Liver (tissue), 9 donors: ENCODE results near the gene SAMD4A. TPM values are rescaled to one million over a fixed set of nuclear protein-coding genes. Genes with fewer than 3 reads are reported as not detected.

Source experiments
- DNase-seq: peaks from one replicate; pipeline ENCODE4 v3.0.0-alpha.2; 2017; ENCODE audit warnings: low spot score
- H3K27ac ChIP-seq, 2 donors: one replicate each; pipeline ENCODE4 v1.7.0; 2013; ENCODE audit warnings: inconsistent platforms in 2 of 2, low read length in 2 of 2, control low read depth in 1 of 2, low read depth in 1 of 2, mild to moderate bottlenecking in 1 of 2
- H3K27me3 ChIP-seq, 4 donors: one replicate each; pipeline versions ENCODE4 v1.6.1 to v1.7.0; 2013; ENCODE audit warnings: low read length in 3 of 4, inconsistent platforms in 1 of 4, mild to moderate bottlenecking in 1 of 4, moderate library complexity in 1 of 4; ENCODE audit not compliant: control insufficient read depth in 4 of 4, insufficient read depth in 4 of 4
- H3K36me3 ChIP-seq, 4 donors: one replicate each; pipeline versions ENCODE4 v1.6.1 to v1.7.0; 2013; ENCODE audit warnings: low read length in 3 of 4, mild to moderate bottlenecking in 3 of 4, low read depth in 1 of 4, moderate library complexity in 1 of 4; ENCODE audit not compliant: control insufficient read depth in 4 of 4, insufficient read depth in 3 of 4
- H3K4me1 ChIP-seq, 4 donors: one replicate each; pipeline versions ENCODE4 v1.6.1 to v1.7.0; 2013; ENCODE audit warnings: low read length in 3 of 4, mild to moderate bottlenecking in 3 of 4, moderate library complexity in 1 of 4; ENCODE audit not compliant: control insufficient read depth in 4 of 4, insufficient read depth in 4 of 4
- H3K4me3 ChIP-seq, 3 donors: one replicate each; pipeline versions ENCODE4 v1.6.1 to v1.7.0; 2013; ENCODE audit warnings: low read length in 3 of 3, control low read depth in 1 of 3, low read depth in 1 of 3, mild to moderate bottlenecking in 1 of 3
- H3K9ac ChIP-seq, 2 donors: one replicate each; pipeline ENCODE4 v1.7.0; 2013; ENCODE audit warnings: low read length in 2 of 2, mild to moderate bottlenecking in 2 of 2, moderate library complexity in 2 of 2, control low read depth in 1 of 2, low read depth in 1 of 2
- H3K9me3 ChIP-seq, 4 donors: one replicate each; pipeline versions ENCODE4 v1.6.1 to v1.7.0; 2013; ENCODE audit warnings: low read length in 3 of 4; ENCODE audit not compliant: control insufficient read depth in 4 of 4
- ATF3 ChIP-seq: IDR thresholded peaks from 2 replicates; pipeline ENCODE4 v1.6.1; 2016; ENCODE audit warnings: antibody characterized with exemption
- FOXA1 ChIP-seq: IDR thresholded peaks from 2 replicates; pipeline ENCODE4 v1.6.1; 2016; ENCODE audit warnings: antibody characterized with exemption
- GABPA ChIP-seq, 2 donors: IDR thresholded peaks in 1 of 2; conservative IDR thresholded peaks in 1 of 2; 2 replicates each; pipeline ENCODE4 v1.6.1; 2016; ENCODE audit warnings: antibody characterized with exemption in 2 of 2, mild to moderate bottlenecking in 1 of 2, moderate library complexity in 1 of 2
- HNF4A ChIP-seq, 2 donors: conservative IDR thresholded peaks; 2 replicates each; pipeline ENCODE4 v1.6.1; 2016; ENCODE audit warnings: antibody characterized with exemption in 2 of 2, mild to moderate bottlenecking in 2 of 2
- NR2F2 ChIP-seq: IDR thresholded peaks from 2 replicates; pipeline ENCODE4 v1.6.1; 2016; ENCODE audit warnings: antibody characterized with exemption
- RAD21 ChIP-seq, 2 donors: IDR thresholded peaks; 2 replicates each; pipeline ENCODE4 v1.6.1; 2016; ENCODE audit warnings: antibody characterized with exemption in 2 of 2, mild to moderate bottlenecking in 2 of 2
- REST ChIP-seq: IDR thresholded peaks from 2 replicates; pipeline ENCODE4 v1.6.1; 2016; ENCODE audit warnings: antibody characterized with exemption, mild to moderate bottlenecking
- RXRA ChIP-seq, 2 donors: IDR thresholded peaks; 2 replicates each; pipeline ENCODE4 v1.6.1; 2017 to 2018; ENCODE audit warnings: antibody characterized with exemption in 2 of 2, mild to moderate bottlenecking in 1 of 2
- WGBS: extraction: QIAGEN DNeasy Blood & Tissue Kit; methylation state at CpG from one replicate; pipeline ENCODE4 v1.1.7; 2013; 5-methylcytosine and 5-hydroxymethylcytosine counted together
- polyA plus RNA-seq, 2 donors: library from polyadenylated mRNA; stranded (reverse) in 1 of 2; unstranded in 1 of 2; fragments of 200-250 nt in 1 of 2; fragments of >200 nt in 1 of 2; fragmentation: Nextera tagmentation in 1 of 2; extraction: Ambion mirVana in 1 of 2; gene quantifications; one replicate each; pipeline versions ENCODE4 v1.2.1 to v1.2.3, GENCODE V29; 2013 to 2015
- total RNA-seq, 2 donors: library from RNA; depleted of rRNA; stranded (reverse); fragments of >200 nt; gene quantifications; one replicate each; pipeline ENCODE4 v1.2.3, GENCODE V29; 2014
- TF ChIP-seq, protein P1 (sequence below): IDR thresholded peaks from 2 replicates; pipeline ENCODE4 v1.6.1; 2016; ENCODE audit warnings: antibody characterized with exemption
- TF ChIP-seq, protein P2 (sequence below): IDR thresholded peaks from 2 replicates; pipeline ENCODE4 v1.6.1; 2016; ENCODE audit warnings: antibody characterized with exemption
- donor health status: healthy.
- donor health status: healthy.
- donor health status: healthy.
- donor health status: healthy.
- donor health status: healthy.

The SAMD4A gene
- total and polyA plus RNA-seq, 4 donors, result 4.3 to 17.8 (median 8.1) TPM

DNA sequence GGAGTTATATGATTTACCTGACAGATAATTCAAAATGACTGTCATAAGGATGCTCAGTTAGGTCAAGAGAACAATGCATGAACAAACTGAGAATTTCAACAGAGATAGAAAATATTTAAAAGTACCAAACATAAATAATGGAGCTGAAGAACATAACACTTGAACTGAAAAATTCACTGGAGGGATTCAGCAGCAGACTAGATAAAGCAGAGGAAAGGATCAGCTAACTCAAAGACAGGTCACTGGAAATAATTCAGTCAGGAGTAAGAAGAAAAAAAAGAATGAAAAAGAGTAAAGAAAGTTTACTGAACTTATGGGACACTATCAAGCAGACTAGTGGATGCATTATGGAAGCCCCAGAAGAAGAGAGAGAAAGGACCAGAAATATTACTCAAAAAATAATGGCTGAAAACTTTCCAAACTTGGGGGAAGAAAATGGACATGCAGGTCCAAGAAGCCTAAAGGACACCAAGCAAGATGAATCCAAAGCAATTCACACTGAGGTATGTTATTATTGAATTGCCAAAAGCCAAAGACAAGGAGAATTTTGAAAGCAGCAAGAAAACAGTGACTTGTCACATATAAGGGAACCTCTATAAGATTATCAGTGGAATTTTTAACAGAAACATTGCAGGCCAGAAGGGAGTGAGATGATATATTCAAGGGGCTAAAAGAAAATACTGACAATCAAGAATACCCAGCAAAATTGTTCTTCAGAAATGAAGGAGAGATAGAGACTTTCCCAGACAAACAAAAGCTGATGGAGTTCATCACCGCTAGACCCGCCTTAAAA lies 257.0 kb downstream of the SAMD4A start:
- WGBS, result 99% methylated on average over 2 of the region's 2 CpGs
- TF ChIP-seq REST (no peak), NR2F2 (no peak), RXRA (IDR thresholded peaks at IDR 0.05) (no peak), GABPA (IDR thresholded peaks at IDR 0.05 in 1 of 2, conservative IDR thresholded peaks at IDR 0.05 in 1 of 2) (no peak), RAD21 (IDR thresholded peaks at IDR 0.05) (no peak), ATF3 (no peak), FOXA1 (no peak)
- TF ChIP-seq, protein P1, sequence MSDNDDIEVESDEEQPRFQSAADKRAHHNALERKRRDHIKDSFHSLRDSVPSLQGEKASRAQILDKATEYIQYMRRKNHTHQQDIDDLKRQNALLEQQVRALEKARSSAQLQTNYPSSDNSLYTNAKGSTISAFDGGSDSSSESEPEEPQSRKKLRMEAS, result no peak
- TF ChIP-seq, protein P2, sequence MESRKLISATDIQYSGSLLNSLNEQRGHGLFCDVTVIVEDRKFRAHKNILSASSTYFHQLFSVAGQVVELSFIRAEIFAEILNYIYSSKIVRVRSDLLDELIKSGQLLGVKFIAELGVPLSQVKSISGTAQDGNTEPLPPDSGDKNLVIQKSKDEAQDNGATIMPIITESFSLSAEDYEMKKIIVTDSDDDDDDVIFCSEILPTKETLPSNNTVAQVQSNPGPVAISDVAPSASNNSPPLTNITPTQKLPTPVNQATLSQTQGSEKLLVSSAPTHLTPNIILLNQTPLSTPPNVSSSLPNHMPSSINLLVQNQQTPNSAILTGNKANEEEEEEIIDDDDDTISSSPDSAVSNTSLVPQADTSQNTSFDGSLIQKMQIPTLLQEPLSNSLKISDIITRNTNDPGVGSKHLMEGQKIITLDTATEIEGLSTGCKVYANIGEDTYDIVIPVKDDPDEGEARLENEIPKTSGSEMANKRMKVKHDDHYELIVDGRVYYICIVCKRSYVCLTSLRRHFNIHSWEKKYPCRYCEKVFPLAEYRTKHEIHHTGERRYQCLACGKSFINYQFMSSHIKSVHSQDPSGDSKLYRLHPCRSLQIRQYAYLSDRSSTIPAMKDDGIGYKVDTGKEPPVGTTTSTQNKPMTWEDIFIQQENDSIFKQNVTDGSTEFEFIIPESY, result no peak
- Histone ChIP-seq H3K9me3 (no peaks in the 10 kb centered on the region), H3K9ac (no peak overlapping the region), H3K27ac (no peak overlapping the region), H3K4me3 (no peak overlapping the region), H3K4me1 (no peaks in the 10 kb centered on the region), H3K27me3 (no peaks in the 10 kb centered on the region), H3K36me3 (no peaks in the 10 kb centered on the region)
- DNase-seq, result no peak

DNA sequence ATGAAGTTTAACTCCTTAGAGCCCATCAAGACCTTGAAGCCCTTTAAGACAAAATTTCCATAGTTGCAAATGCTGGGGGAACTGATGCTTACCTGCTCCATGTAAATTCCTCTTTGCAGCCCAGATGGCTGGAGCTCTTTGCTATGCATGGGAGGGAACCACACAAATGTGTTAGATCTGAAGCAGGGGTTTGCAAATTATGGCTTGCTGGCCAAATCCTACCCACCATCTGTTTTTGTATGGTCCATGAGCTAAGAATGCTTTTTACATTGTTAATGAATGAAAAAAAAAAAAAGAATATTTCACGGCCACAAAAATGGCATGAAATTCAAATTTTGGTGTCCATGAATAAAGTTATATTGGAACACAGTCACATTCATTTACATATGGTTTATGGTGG lies 261.1 kb downstream of the SAMD4A start:
- no peaks in the 10 kb centered on the region for H3K27me3 ChIP-seq
- TF ChIP-seq HNF4A (conservative IDR thresholded peaks at IDR 0.05) (no peak), GABPA (IDR thresholded peaks at IDR 0.05 in 1 of 2, conservative IDR thresholded peaks at IDR 0.05 in 1 of 2) (no peak)
- no peaks in the 10 kb centered on the region for H3K9me3 ChIP-seq
- 96% methylated on average over 1 of the region's 1 CpG for WGBS
- no peak overlapping the region for H3K4me3 ChIP-seq
- no peak for DNase-seq
- H3K36me3 ChIP-seq, result no peaks in the 10 kb centered on the region
- no peaks in the 10 kb centered on the region for H3K4me1 ChIP-seq
- H3K27ac ChIP-seq, result no peak overlapping the region
- no peak overlapping the region for H3K9ac ChIP-seq
